ENCODE measurements around the gene DGCR2. TPM values are rescaled to one million over a fixed set of nuclear protein-coding genes. Genes with fewer than 3 reads are reported as not detected.
A peak's percentile ranks its signal among the peaks of the same experiment; 100 is the strongest.

DGCR2 gene
- total RNA-seq, 2 donors from 2014 or later = 28.3 to 35.2 TPM

GRCh38 chr22:19113429-19113828, 8.8 kb downstream of the DGCR2 start:
- intact Hi-C loops (cut with DNase I) = no loop called here
- peak; percentile 8 for DNase-seq (ENCODE audit: low spot score)

GRCh38 chr22:19111584-19111983, 10.6 kb downstream of the DGCR2 start:
- intact Hi-C loops (cut with DNase I) = no loop called here

GRCh38 chr22:19111140-19111539, 11.1 kb downstream of the DGCR2 start:
- intact Hi-C loops (cut with DNase I) = no loop called here
- peak; percentile 8 for DNase-seq (ENCODE audit: low spot score)

More at GRCh38 chr22:19111584-19111983, 10.6 kb downstream of the DGCR2 start:
- DNase-seq (ENCODE audit: low spot score) = peak; percentile 32

GRCh38 chr22:19110646-19111045, 11.6 kb downstream of the DGCR2 start:
- no peak for DNase-seq (ENCODE audit: low spot score)
- intact Hi-C loops (cut with DNase I) = no loop called here

- peak; percentile 24 for DNase-seq (ENCODE audit: low spot score)
- intact Hi-C loops (cut with DNase I) = no loop called here
Observed at GRCh38 chr22:19110064-19110458, 12.2 kb downstream of the DGCR2 start.

GRCh38 chr22:19109198-19110063, 12.8 kb downstream of the DGCR2 start:
- intact Hi-C loops (cut with DNase I) = no loop called here
- peak; percentile 49 for DNase-seq (ENCODE audit: low spot score)

- no peak for DNase-seq (ENCODE audit: low spot score)
- intact Hi-C loops (cut with DNase I) = no loop called here
Observed at GRCh38 chr22:19108807-19109197, 13.4 kb downstream of the DGCR2 start.

GRCh38 chr22:19107730-19108074, 14.5 kb downstream of the DGCR2 start:
- no peak for DNase-seq (ENCODE audit: low spot score)
- intact Hi-C loops (cut with DNase I) = no loop called here

- DNase-seq (ENCODE audit: low spot score) = peak; percentile 34
- intact Hi-C loops (cut with DNase I) = no loop called here
Observed at GRCh38 chr22:19106886-19107729, 15.1 kb downstream of the DGCR2 start.

GRCh38 chr22:19105867-19106802, 16.1 kb downstream of the DGCR2 start:
- intact Hi-C loops (cut with DNase I) = no loop called here
- peak; percentile 76 for DNase-seq (ENCODE audit: low spot score)

GRCh38 chr22:19105456-19105855, 16.8 kb downstream of the DGCR2 start:
- DNase-seq (ENCODE audit: low spot score) = no peak
- intact Hi-C loops (cut with DNase I) = no loop called here

GRCh38 chr22:19103880-19104821, 18.1 kb downstream of the DGCR2 start:
- DNase-seq (ENCODE audit: low spot score) = no peak
- intact Hi-C loops (cut with DNase I) = no loop called here

- peak; percentile 7 for DNase-seq (ENCODE audit: low spot score)
- intact Hi-C loops (cut with DNase I) = no loop called here
Observed at GRCh38 chr22:19098157-19098556, 24.1 kb downstream of the DGCR2 start.

GRCh38 chr22:19097518-19097917, 24.7 kb downstream of the DGCR2 start:
- intact Hi-C loops (cut with DNase I) = no loop called here
- DNase-seq (ENCODE audit: low spot score) = no peak

GRCh38 chr22:19096555-19096954, 25.7 kb downstream of the DGCR2 start:
- DNase-seq (ENCODE audit: low spot score) = no peak
- intact Hi-C loops (cut with DNase I) = no loop called here

GRCh38 chr22:19094393-19094997, 27.7 kb downstream of the DGCR2 start:
- no peak for DNase-seq (ENCODE audit: low spot score)
- intact Hi-C loops (cut with DNase I) = no loop called here

- DNase-seq (ENCODE audit: low spot score) = no peak
- intact Hi-C loops (cut with DNase I) = no loop called here
Observed at GRCh38 chr22:19092725-19093124, 29.5 kb downstream of the DGCR2 start.

- DNase-seq (ENCODE audit: low spot score) = no peak
- intact Hi-C loops (cut with DNase I) = no loop called here
Observed at GRCh38 chr22:19090586-19091127, 31.6 kb downstream of the DGCR2 start.

All from posterior vena cava (tissue), 2 donors.